ENCODE results near the gene GMPPA. TPM values are rescaled to one million over a fixed set of nuclear protein-coding genes. Genes with fewer than 3 reads are reported as not detected.

The GMPPA gene
- total and polyA plus RNA-seq, 2 experiments from 2014 or later, result 67.8 to 76.5 TPM

DNA sequence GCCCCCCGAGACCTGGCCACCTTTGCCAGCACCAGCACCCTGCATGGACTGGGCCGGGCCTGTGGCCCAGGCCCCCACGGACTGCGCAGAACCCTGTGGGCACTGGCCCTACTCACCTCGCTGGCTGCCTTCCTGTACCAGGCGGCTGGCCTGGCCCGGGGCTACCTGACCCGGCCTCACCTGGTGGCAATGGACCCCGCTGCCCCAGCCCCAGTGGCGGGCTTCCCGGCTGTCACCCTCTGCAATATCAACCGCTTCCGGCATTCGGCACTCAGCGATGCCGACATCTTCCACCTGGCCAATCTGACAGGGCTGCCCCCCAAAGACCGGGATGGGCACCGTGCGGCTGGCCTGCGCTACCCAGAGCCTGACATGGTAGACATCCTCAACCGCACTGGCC lies 16.1 kb downstream of the GMPPA start:
- H4K20me1 ChIP-seq (ENCODE audit: insufficient read depth, poor library complexity, severe bottlenecking), result no peaks in the 10 kb centered on the region
- H3K4me1 ChIP-seq (ENCODE audit: insufficient read depth), result peaks cover 21% of the 10 kb centered on the region
- no peak for DNase-seq (ENCODE audit: low spot score)
- no peak overlapping the region for H2AFZ ChIP-seq
- no peaks in the 10 kb centered on the region for H3K79me2 ChIP-seq
- H3K4me2 ChIP-seq, result no peak overlapping the region
- no peak overlapping the region for H3K27ac ChIP-seq
- H3K9me2 ChIP-seq (replicated peaks; ENCODE audit: insufficient read depth), result no peaks in the 10 kb centered on the region
- TF ChIP-seq EZH2 (IDR thresholded peaks at IDR 0.05; ENCODE audit: borderline replicate concordance), result no peak
- no peak for TF ChIP-seq EZH2phosphoT487 (IDR thresholded peaks at IDR 0.05; ENCODE audit: low read depth, severe bottlenecking, unreplicated experiment)
- TF ChIP-seq, protein P1, sequence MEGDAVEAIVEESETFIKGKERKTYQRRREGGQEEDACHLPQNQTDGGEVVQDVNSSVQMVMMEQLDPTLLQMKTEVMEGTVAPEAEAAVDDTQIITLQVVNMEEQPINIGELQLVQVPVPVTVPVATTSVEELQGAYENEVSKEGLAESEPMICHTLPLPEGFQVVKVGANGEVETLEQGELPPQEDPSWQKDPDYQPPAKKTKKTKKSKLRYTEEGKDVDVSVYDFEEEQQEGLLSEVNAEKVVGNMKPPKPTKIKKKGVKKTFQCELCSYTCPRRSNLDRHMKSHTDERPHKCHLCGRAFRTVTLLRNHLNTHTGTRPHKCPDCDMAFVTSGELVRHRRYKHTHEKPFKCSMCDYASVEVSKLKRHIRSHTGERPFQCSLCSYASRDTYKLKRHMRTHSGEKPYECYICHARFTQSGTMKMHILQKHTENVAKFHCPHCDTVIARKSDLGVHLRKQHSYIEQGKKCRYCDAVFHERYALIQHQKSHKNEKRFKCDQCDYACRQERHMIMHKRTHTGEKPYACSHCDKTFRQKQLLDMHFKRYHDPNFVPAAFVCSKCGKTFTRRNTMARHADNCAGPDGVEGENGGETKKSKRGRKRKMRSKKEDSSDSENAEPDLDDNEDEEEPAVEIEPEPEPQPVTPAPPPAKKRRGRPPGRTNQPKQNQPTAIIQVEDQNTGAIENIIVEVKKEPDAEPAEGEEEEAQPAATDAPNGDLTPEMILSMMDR (IDR thresholded peaks at IDR 0.05; ENCODE audit: poor library complexity), result no peak
- H3K27me3 ChIP-seq, result peaks cover 61% of the 10 kb centered on the region
- no peaks in the 10 kb centered on the region for H3K36me3 ChIP-seq (replicated peaks; ENCODE audit: insufficient read depth, low read depth)
- H3K9me3 ChIP-seq (ENCODE audit: low read depth), result no peaks in the 10 kb centered on the region
- WGBS (ENCODE audit: low lambda C conversion rate, missing lambda C conversion rate), result 90% methylated on average over 20 of the region's 21 CpGs
- no peak overlapping the region for H3K4me3 ChIP-seq

DNA sequence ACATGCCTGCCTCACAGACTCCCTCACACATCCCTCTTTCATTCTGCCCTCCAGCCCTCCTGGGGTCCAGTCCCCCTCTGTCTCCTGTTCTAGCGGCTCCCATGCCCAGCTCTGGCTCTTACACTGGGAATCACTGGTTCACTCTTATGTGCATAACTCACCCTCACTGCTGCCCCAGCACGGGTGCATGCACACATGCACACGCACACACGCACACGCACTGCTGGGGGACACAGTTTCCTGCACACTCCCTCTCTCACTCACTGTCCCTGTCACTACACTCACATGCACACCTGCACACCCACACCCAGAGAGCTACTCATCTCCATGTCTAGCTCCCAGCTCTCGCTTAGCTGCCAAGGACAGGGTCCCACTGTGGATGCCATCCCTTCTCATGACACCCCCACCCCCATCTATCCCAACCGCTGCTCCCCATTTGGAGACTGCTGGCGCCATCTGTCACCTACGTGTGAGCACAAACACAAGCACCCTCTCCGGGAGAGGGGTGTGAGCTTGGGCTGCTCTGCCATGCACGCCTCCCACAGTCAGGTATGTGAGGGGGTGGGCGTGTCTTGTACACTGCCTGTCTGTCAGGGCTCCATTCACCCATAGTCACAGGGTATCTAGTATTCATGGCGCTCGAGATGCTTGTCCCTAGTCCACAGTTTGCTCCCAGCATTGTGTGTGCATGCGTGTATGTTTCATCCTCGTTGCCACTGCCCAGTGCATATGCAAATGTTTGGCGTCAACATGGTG lies 17.4 kb downstream of the GMPPA start:
- no peak for DNase-seq (ENCODE audit: low spot score)
- Histone ChIP-seq H3K4me1 (ENCODE audit: insufficient read depth) (peaks cover 10% of the 10 kb centered on the region), H2AFZ (no peak overlapping the region), H3K36me3 (replicated peaks; ENCODE audit: insufficient read depth, low read depth) (no peaks in the 10 kb centered on the region), H3K4me3 (no peak overlapping the region), H3K27me3 (peaks cover 69% of the 10 kb centered on the region), H3K4me2 (no peak overlapping the region), H3K9me2 (replicated peaks; ENCODE audit: insufficient read depth) (no peaks in the 10 kb centered on the region), H3K27ac (no peak overlapping the region), H3K79me2 (no peaks in the 10 kb centered on the region), H4K20me1 (ENCODE audit: insufficient read depth, poor library complexity, severe bottlenecking) (no peaks in the 10 kb centered on the region), H3K9me3 (ENCODE audit: low read depth) (no peaks in the 10 kb centered on the region)
- no peak for TF ChIP-seq EZH2 (IDR thresholded peaks at IDR 0.05; ENCODE audit: borderline replicate concordance)
- TF ChIP-seq, protein P1 (IDR thresholded peaks at IDR 0.05; ENCODE audit: poor library complexity), result no peak
- no peak for TF ChIP-seq EZH2phosphoT487 (IDR thresholded peaks at IDR 0.05; ENCODE audit: low read depth, severe bottlenecking, unreplicated experiment)
- 84% methylated on average over 17 of the region's 17 CpGs for WGBS (ENCODE audit: low lambda C conversion rate, missing lambda C conversion rate)

DNA sequence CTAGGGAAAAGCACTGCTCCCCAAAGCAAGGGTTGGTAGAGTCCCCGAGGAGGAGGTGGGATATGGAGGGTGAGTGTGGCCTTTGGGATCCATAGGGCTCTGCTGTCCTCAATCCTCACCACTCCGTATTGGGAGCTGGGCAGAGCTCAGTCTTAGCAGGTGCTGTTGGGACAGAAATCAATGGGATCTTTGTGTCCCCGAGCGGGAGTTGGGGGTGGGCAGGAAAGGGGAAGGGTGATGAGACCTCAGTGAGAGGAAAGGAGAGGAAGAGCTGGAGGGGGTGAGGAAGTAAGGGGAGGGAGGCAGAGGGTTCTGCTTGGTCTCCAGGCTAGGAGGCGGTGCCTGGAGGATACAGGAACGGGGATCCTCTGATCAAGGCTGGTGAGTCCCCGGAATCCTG lies 18.2 kb downstream of the GMPPA start:
- H3K27ac ChIP-seq, result no peak overlapping the region
- no peaks in the 10 kb centered on the region for H3K9me2 ChIP-seq (replicated peaks; ENCODE audit: insufficient read depth)
- H3K79me2 ChIP-seq, result no peaks in the 10 kb centered on the region
- H3K36me3 ChIP-seq (replicated peaks; ENCODE audit: insufficient read depth, low read depth), result no peaks in the 10 kb centered on the region
- peaks cover 18% of the 10 kb centered on the region for H3K4me1 ChIP-seq (ENCODE audit: insufficient read depth)
- no peak overlapping the region for H2AFZ ChIP-seq
- TF ChIP-seq EZH2phosphoT487 (IDR thresholded peaks at IDR 0.05; ENCODE audit: low read depth, severe bottlenecking, unreplicated experiment), result no peak
- H3K4me2 ChIP-seq, result no peak overlapping the region
- 84% methylated on average over 6 of the region's 7 CpGs for WGBS (ENCODE audit: low lambda C conversion rate, missing lambda C conversion rate)
- peaks cover 72% of the 10 kb centered on the region for H3K27me3 ChIP-seq
- no peaks in the 10 kb centered on the region for H3K9me3 ChIP-seq (ENCODE audit: low read depth)
- no peak overlapping the region for H3K4me3 ChIP-seq
- H4K20me1 ChIP-seq (ENCODE audit: insufficient read depth, poor library complexity, severe bottlenecking), result no peaks in the 10 kb centered on the region
- DNase-seq (ENCODE audit: low spot score), result no peak

DNA sequence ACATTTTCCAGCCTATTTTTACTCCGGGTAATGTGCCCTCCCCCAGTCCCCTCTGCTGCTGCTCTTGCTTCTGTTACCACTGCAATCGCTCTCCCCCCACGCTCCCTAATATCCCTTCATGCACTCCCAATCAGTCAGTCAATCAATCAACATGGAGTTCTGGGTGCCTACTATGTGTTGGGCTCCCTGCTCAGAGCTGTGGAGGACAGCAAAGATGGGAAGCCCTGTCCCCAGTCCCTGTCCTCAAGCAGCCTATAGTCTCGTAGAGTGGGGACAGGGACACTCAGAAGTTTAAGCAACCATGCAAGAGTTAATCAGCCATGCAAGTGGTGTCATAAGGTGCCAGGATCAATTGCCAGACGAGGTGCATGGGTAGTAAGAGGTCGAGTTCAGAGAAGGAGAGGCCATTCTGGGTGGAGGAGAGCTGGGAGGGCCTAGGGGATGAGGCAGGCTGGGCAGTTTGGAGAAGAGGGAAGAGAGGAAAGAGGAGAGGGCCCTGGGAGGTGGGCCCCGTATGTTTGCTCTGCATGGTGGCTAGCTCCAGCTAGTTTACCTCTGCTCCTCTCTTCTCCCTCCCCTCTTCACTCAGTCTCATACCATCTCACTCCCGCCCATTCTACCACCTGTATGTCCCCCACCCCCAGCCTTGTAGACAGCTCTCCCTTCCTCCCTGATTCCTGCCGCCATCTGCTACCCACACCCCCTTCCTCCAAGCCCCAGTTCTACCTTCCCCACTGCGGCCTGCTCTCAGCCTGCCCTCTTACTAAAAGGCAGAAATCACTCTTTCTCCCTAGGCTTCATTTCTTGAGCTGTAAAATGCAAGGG lies 19.5 kb downstream of the GMPPA start:
- Histone ChIP-seq H3K4me3 (no peak overlapping the region), H3K4me2 (no peak overlapping the region), H3K27me3 (peaks cover 67% of the 10 kb centered on the region), H2AFZ (no peak overlapping the region), H3K36me3 (replicated peaks; ENCODE audit: insufficient read depth, low read depth) (no peaks in the 10 kb centered on the region), H3K4me1 (ENCODE audit: insufficient read depth) (peaks cover 27% of the 10 kb centered on the region), H3K9me3 (ENCODE audit: low read depth) (no peaks in the 10 kb centered on the region), H3K27ac (no peak overlapping the region), H3K9me2 (replicated peaks; ENCODE audit: insufficient read depth) (no peaks in the 10 kb centered on the region), H4K20me1 (ENCODE audit: insufficient read depth, poor library complexity, severe bottlenecking) (no peaks in the 10 kb centered on the region), H3K79me2 (no peaks in the 10 kb centered on the region)
- no peak for DNase-seq (ENCODE audit: low spot score)
- WGBS (ENCODE audit: low lambda C conversion rate, missing lambda C conversion rate), result 65% methylated on average over 10 of the region's 10 CpGs
- TF ChIP-seq EZH2 (IDR thresholded peaks at IDR 0.05; ENCODE audit: borderline replicate concordance) (no peak), EZH2phosphoT487 (IDR thresholded peaks at IDR 0.05; ENCODE audit: low read depth, severe bottlenecking, unreplicated experiment) (no peak)
- TF ChIP-seq, protein P1 (IDR thresholded peaks at IDR 0.05; ENCODE audit: poor library complexity), result no peak
